Stomach (tissue), 9 donors: ENCODE data around the gene MLLT11. TPM values are rescaled to one million over a fixed set of nuclear protein-coding genes. Genes with fewer than 3 reads are reported as not detected.

ENCODE experiments used
- DNase-seq, 2 donors: peaks; one replicate each; pipeline versions ENCODE4 v3.0.0 to v3.0.0-alpha.2; 2013 to 2019
- H3K27ac ChIP-seq, 5 donors: fragments of 200-600 bp in 4 of 5; sonication (generic) in 4 of 5; one replicate each; pipeline ENCODE4 v1.5.1; 2013 to 2019; ENCODE audit warnings: mild to moderate bottlenecking in 1 of 5, moderate library complexity in 1 of 5
- H3K27me3 ChIP-seq, 3 donors: fragments of 200-600 bp; sonication (generic); one replicate each; pipeline ENCODE4 v1.5.1; 2017 to 2019; ENCODE audit warnings: mixed run types in 1 of 3
- H3K36me3 ChIP-seq, 4 donors: fragments of 200-600 bp; sonication (generic); 1 replicate in 3 of 4; 2 replicates in 1 of 4; pipeline ENCODE4 v1.5.1; 2016 to 2019
- H3K4me1 ChIP-seq, 4 donors: fragments of 200-600 bp; sonication (generic); one replicate each; pipeline ENCODE4 v1.5.1; 2016 to 2019
- H3K4me3 ChIP-seq, 4 donors: fragments of 200-600 bp; sonication (generic) in 3 of 4; one replicate each; pipeline ENCODE4 v1.5.1; 2016 to 2019; ENCODE audit warnings: mild to moderate bottlenecking in 1 of 4
- H3K9me3 ChIP-seq, 4 donors: fragments of 200-600 bp; sonication (generic); one replicate each; pipeline ENCODE4 v1.5.1; 2016 to 2019
- CTCF ChIP-seq, 7 experiments: fragments of 450-650 bp in 4 of 7; fragments of 200-600 bp in 3 of 7; sonication (generic) in 3 of 7; IDR thresholded peaks; one replicate each; pipeline ENCODE4 v1.5.1; 2016 to 2019; ENCODE audit warnings: antibody characterized with exemption in 7 of 7, control low read depth in 2 of 7, mild to moderate bottlenecking in 1 of 7
- EP300 ChIP-seq: sonication (generic); formaldehyde crosslinking; IDR thresholded peaks from one replicate; pipeline ENCODE4 v1.6.1; 2017; ENCODE audit warnings: antibody characterized with exemption
- POLR2A ChIP-seq, 4 donors: fragments of 450-650 bp; IDR thresholded peaks; one replicate each; pipeline ENCODE4 v1.6.1; 2016; ENCODE audit warnings: antibody characterized with exemption in 4 of 4, control low read depth in 2 of 4, mild to moderate bottlenecking in 1 of 4, moderate library complexity in 1 of 4
- POLR2AphosphoS5 ChIP-seq, 3 donors: sonication (generic); formaldehyde crosslinking; IDR thresholded peaks; one replicate each; pipeline ENCODE4 v1.6.1; 2016; ENCODE audit warnings: antibody characterized with exemption in 3 of 3
- WGBS, 5 donors: extraction: QIAGEN DNeasy Blood & Tissue Kit in 3 of 5; methylation state at CpG; one replicate each; pipeline versions ENCODE4 v1.1.5 to v1.1.7; 2013 to 2018; 5-methylcytosine and 5-hydroxymethylcytosine counted together
- intact Hi-C: fragments of 100-400 bp; cut with DNase I; formaldehyde crosslinking; loops from one replicate; pipeline ENCODE4 v1.15.1; 2023; ENCODE audit warnings: low total_unique reads
- polyA plus RNA-seq, 3 donors: library from polyadenylated mRNA; stranded (reverse); fragments of 200-250 nt; gene quantifications; one replicate each; pipeline ENCODE4 v1.2.3, GENCODE V29; 2013
- small RNA-seq, 4 donors: library from RNA; depleted of rRNA; stranded (forward); fragments of <200 nt; gene quantifications; one replicate each; pipeline ENCODE3, GENCODE V24; 2016
- total RNA-seq, 5 donors: library from RNA; depleted of rRNA; stranded (reverse); fragments of >200 nt; gene quantifications; one replicate each; pipeline versions ENCODE4 v1.1.0 to v1.2.3, GENCODE V29; 2014 to 2016
- donor health status: healthy with polysubstance abuse.
- donor health status: Bipolar disorder and iron deficiency.
- donor health status: healthy.

MLLT11 gene
- total and polyA plus RNA-seq, 8 donors: 0.72 to 14.0 (median 1.9) TPM; not detected in 2

- Histone ChIP-seq H3K36me3 (peaks cover 6 to 75% (median 65%) of the 10 kb centered on the region in 4 donors), H3K27me3 (no peaks in the 10 kb centered on the region), H3K4me3 (no peak overlapping the region), H3K9me3 (no peaks in the 10 kb centered on the region), H3K27ac (no peak overlapping the region), H3K4me1 (no peaks in the 10 kb centered on the region)
- TF ChIP-seq CTCF (IDR thresholded peaks at IDR 0.05) (no peak), POLR2A (IDR thresholded peaks at IDR 0.05) (no peak), EP300 (no peak), POLR2AphosphoS5 (IDR thresholded peaks at IDR 0.05) (no peak)
- DNase-seq: no peak
- intact Hi-C loops: no loop called here
- 94 to 98% (median 96%) methylated on average over 5 of the region's 5 CpGs for WGBS, 5 donors
These were observed 53.7 kb downstream of the MLLT11 start for GRCh38 chr1:151113877-151114276.

Small RNA genes within 50 kb of the gene (small RNA-seq; reads per million reads assigned to genes)
- 0 reads per million in 4 donors for gene RNU6-884P

Other genes with a start within 250 kb of the MLLT11 start
- 10 to 100 TPM; 23.8 to 64.7 (median 53.1) TPM for gene ARNT, start 183.8 kb upstream of the MLLT11 start, total RNA-seq
- gene ARNT, start 183.8 kb upstream of the MLLT11 start, polyA plus RNA-seq: 10 to 100 TPM in 2 of 3 donors, 1 to 10 TPM in 1; 8.9 to 20.2 (median 19.7) TPM
- not detected for gene CTXND2, start 173.3 kb upstream of the MLLT11 start, total RNA-seq
- gene CTXND2, start 173.3 kb upstream of the MLLT11 start, polyA plus RNA-seq: not detected
- gene SETDB1, start 134.0 kb upstream of the MLLT11 start, total RNA-seq: 10 to 100 TPM; 25.4 to 77.3 (median 56.0) TPM
- gene SETDB1, start 134.0 kb upstream of the MLLT11 start, polyA plus RNA-seq: 10 to 100 TPM; 13.8 to 19.6 (median 17.3) TPM
- 100 to 1,000 TPM in 2 of 5 donors, 10 to 100 TPM in 3; 24.9 to 117 (median 76.0) TPM for gene CERS2, start 85.6 kb upstream of the MLLT11 start, total RNA-seq
- 100 to 1,000 TPM; 101 to 125 (median 114) TPM for gene CERS2, start 85.6 kb upstream of the MLLT11 start, polyA plus RNA-seq
- gene ANXA9, start 78.1 kb upstream of the MLLT11 start, total RNA-seq: not detected
- under 1 TPM; 0.44 to 0.63 (median 0.46) TPM for gene ANXA9, start 78.1 kb upstream of the MLLT11 start, polyA plus RNA-seq
- 10 to 100 TPM; 19.1 to 60.0 (median 40.6) TPM for gene MINDY1, start 53.5 kb upstream of the MLLT11 start, total RNA-seq
- gene MINDY1, start 53.5 kb upstream of the MLLT11 start, polyA plus RNA-seq: 10 to 100 TPM in 2 of 3 donors, 1 to 10 TPM in 1; 9.8 to 18.8 (median 16.1) TPM
- gene PRUNE1, start 51.9 kb upstream of the MLLT11 start, total RNA-seq: 100 to 1,000 TPM in 1 of 5 donors, 10 to 100 TPM in 3, 1 to 10 TPM in 1; 2.9 to 118 (median 21.2) TPM
- 10 to 100 TPM; 10.8 to 12.7 (median 11.7) TPM for gene PRUNE1, start 51.9 kb upstream of the MLLT11 start, polyA plus RNA-seq
- 1 to 10 TPM in 1 of 5 donors, not detected in 4; 1.3 TPM for gene BNIPL, start 23.8 kb upstream of the MLLT11 start, total RNA-seq
- 10 to 100 TPM in 1 of 3 donors, under 1 TPM in 1, not detected in 1; 0.25 to 35.1 TPM for gene BNIPL, start 23.8 kb upstream of the MLLT11 start, polyA plus RNA-seq
- gene C1orf56, start 12.6 kb upstream of the MLLT11 start, total RNA-seq: 1 to 10 TPM in 4 of 5 donors, under 1 TPM in 1; 0.73 to 6.4 (median 3.5) TPM
- 1 to 10 TPM; 2.4 to 6.0 (median 2.5) TPM for gene C1orf56, start 12.6 kb upstream of the MLLT11 start, polyA plus RNA-seq
- gene CDC42SE1, start 775 bp upstream of the MLLT11 start, total RNA-seq: 10 to 100 TPM; 28.1 to 90.3 (median 52.5) TPM
- gene CDC42SE1, start 775 bp upstream of the MLLT11 start, polyA plus RNA-seq: 10 to 100 TPM; 41.6 to 49.2 (median 47.1) TPM
- gene GABPB2, start 10.4 kb downstream of the MLLT11 start, total RNA-seq: 10 to 100 TPM in 2 of 5 donors, 1 to 10 TPM in 3; 5.2 to 52.2 (median 8.8) TPM
- 1 to 10 TPM; 3.9 to 5.4 (median 4.3) TPM for gene GABPB2, start 10.4 kb downstream of the MLLT11 start, polyA plus RNA-seq
- gene SEMA6C, start 86.2 kb downstream of the MLLT11 start, total RNA-seq: 10 to 100 TPM in 2 of 5 donors, 1 to 10 TPM in 3; 4.4 to 12.3 (median 8.1) TPM
- 10 to 100 TPM in 2 of 3 donors, 1 to 10 TPM in 1; 7.1 to 13.9 (median 13.0) TPM for gene SEMA6C, start 86.2 kb downstream of the MLLT11 start, polyA plus RNA-seq
- gene TNFAIP8L2, start 96.3 kb downstream of the MLLT11 start, total RNA-seq: 10 to 100 TPM in 2 of 5 donors, 1 to 10 TPM in 1, not detected in 2; 2.0 to 19.4 (median 15.2) TPM
- gene TNFAIP8L2, start 96.3 kb downstream of the MLLT11 start, polyA plus RNA-seq: 1 to 10 TPM; 3.2 to 9.5 (median 4.1) TPM
- gene LYSMD1, start 105.5 kb downstream of the MLLT11 start, total RNA-seq: 10 to 100 TPM in 1 of 5 donors, 1 to 10 TPM in 4; 1.7 to 10.3 (median 4.5) TPM
- 1 to 10 TPM; 4.0 to 5.3 (median 4.7) TPM for gene LYSMD1, start 105.5 kb downstream of the MLLT11 start, polyA plus RNA-seq
- 10 to 100 TPM in 3 of 5 donors, 1 to 10 TPM in 2; 4.5 to 57.8 (median 12.0) TPM for gene SCNM1, start 105.7 kb downstream of the MLLT11 start, total RNA-seq
- gene SCNM1, start 105.7 kb downstream of the MLLT11 start, polyA plus RNA-seq: 10 to 100 TPM; 35.2 to 66.3 (median 64.5) TPM
- gene TMOD4, start 115.6 kb downstream of the MLLT11 start, total RNA-seq: not detected
- 1 to 10 TPM in 1 of 3 donors, not detected in 2; 1.2 TPM for gene TMOD4, start 115.6 kb downstream of the MLLT11 start, polyA plus RNA-seq
- 10 to 100 TPM; 19.1 to 61.6 (median 32.1) TPM for gene VPS72, start 129.8 kb downstream of the MLLT11 start, total RNA-seq
- gene VPS72, start 129.8 kb downstream of the MLLT11 start, polyA plus RNA-seq: 10 to 100 TPM; 27.8 to 32.6 (median 30.2) TPM
- 100 to 1,000 TPM in 2 of 5 donors, 10 to 100 TPM in 3; 36.8 to 156 (median 94.6) TPM for gene PIP5K1A, start 138.2 kb downstream of the MLLT11 start, total RNA-seq
- gene PIP5K1A, start 138.2 kb downstream of the MLLT11 start, polyA plus RNA-seq: 10 to 100 TPM in 2 of 3 donors, 1 to 10 TPM in 1; 8.4 to 13.4 (median 11.4) TPM
- gene PSMD4, start 194.3 kb downstream of the MLLT11 start, total RNA-seq: 100 to 1,000 TPM in 2 of 5 donors, 10 to 100 TPM in 3; 81.3 to 220 (median 83.2) TPM
- 100 to 1,000 TPM; 126 to 234 (median 176) TPM for gene PSMD4, start 194.3 kb downstream of the MLLT11 start, polyA plus RNA-seq
- gene ZNF687, start 221.9 kb downstream of the MLLT11 start, total RNA-seq: 10 to 100 TPM; 11.9 to 59.6 (median 19.3) TPM
- gene ZNF687, start 221.9 kb downstream of the MLLT11 start, polyA plus RNA-seq: 10 to 100 TPM in 1 of 3 donors, 1 to 10 TPM in 2; 6.8 to 10.8 (median 7.3) TPM